GM19023 (cell line): ENCODE measurements around the gene CARMIL3.
"Not testable (repeated sequence)": the region's sequence is repeated elsewhere in the genome, so short reads cannot be mapped to it uniquely, and the experiment has no call there.

Experiments used
- ATAC-seq: cut with Tn5 transposase; IDR thresholded peaks from one replicate; pipeline ENCODE4 v1.9.1; 2021; ENCODE audit warnings: mild to moderate bottlenecking, moderate library complexity; ENCODE audit not compliant: unreplicated experiment

Gene CARMIL3

GRCh38 chr14:24051789-24052655, at the start of gene CARMIL3:
CARMIL3 (plus strand) TSS chr14:24052009; CDS start chr14:24052154, 145 bp downstream.
- ATAC-seq: peak; percentile 74

DNA sequence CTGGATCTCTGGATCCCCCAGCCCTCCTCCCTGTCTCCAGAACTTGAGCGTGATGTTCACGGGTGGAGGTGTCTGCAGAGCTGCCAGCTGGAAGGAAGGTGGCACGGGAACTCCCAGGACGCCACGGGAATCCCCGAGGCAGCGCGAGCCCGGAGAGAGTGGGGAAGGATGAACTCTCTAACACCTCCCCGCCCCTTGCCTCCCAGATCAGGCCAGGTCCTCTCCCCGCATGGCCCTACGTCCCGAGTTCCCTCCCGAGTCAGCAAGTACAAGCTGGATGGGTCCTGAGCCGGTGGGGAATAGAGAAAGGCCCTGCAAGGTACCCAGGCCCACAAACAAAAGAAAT, 45.4 kb upstream of the CARMIL3 start:
- peak; percentile 33 for ATAC-seq

DNA sequence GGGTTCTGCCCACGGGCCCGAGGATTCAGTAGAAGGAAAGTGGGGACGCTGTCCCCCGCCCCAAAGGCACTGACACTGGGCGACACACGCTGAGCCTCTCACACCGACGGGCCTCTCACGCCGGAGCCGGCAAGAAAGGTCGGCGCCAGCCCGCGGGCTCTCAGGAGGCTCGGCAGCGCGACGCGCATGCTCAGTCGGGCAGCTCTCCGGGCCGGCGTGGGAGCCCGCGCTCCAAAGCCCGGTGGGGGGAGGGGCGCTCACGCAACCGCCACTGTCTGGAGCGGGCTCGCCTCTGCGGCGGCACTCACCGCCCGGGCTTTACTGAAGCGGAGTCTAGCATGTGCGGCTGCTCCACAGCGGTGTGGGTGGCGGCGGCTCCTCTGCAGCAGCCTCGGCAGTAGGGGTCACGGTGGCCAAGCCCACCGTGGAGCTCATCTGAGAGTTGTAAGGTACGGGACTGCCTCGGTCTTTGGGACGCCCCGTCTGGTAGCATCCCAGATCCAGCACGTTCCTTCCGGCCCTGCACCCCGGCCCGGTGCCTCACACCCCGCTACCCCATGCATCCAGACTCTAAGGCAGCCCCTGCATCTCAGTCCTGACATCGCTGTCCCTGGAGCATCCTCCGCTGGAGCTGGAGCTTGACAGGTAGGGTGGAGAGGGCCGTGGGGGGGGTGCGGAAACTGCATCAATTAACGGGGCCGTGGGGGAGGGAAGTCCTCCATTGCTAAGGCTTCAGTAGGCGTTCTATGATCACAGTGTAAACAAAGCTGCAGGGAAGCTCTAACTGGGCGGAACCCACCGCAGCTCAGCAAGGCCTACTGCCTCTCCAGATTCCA, 44.8 kb upstream of the CARMIL3 start:
- ATAC-seq: peak; percentile 86

GRCh38 chr14:24011051-24011450, 40.8 kb upstream of the CARMIL3 start:
- no peak for ATAC-seq

DNA sequence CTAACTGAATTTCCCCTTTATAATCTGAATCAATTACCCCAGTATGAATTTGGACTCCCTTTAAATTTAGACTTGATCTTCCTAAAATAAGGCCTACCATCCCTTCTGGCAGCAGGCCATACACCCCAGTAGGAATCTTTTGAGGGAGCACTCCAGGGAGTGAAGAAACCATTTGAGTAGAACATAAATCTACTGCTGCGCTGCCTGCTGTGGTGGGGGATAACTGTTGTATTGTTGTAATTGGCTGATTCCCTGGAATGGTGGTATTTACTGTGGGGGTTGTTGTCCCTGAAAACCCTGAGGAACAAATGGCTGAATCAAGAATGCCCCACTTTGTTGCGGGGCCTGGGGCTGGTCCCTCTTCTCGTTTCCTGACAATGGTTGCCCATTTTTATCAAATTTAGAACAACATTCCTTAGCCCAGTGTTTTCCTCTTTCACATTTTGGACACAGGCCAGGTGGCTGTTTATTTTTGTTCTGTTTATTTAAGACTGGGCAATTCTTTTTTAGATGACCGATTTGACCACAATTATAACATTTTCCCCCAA, 39.0 kb upstream of the CARMIL3 start:
- ATAC-seq: not testable (repeated sequence)

- ATAC-seq: no peak
Observed at GRCh38 chr14:24013654-24014514, 37.9 kb upstream of the CARMIL3 start.

GRCh38 chr14:24015745-24016144, 36.1 kb upstream of the CARMIL3 start:
- not testable (repeated sequence) for ATAC-seq

GRCh38 chr14:24018978-24019377, 32.8 kb upstream of the CARMIL3 start:
- ATAC-seq: not testable (repeated sequence)

DNA sequence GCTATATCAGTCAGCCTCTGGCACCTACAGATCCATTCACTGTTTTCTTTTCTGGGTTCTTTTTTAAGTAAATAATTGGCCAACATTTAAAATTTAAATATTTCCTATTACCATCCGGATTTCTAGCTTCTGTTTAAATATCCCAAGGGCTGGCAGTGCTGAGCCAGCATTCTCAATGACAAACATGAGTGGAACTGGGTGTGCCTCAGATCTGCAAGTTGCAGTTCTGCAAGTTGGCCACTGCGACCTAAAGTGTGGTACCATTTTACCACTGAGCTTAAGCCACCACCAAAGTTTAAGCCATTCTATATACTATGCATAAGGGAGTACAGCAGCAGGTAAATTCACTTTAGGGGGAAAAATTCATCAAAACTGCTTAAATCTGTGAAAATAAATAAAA, 31.9 kb upstream of the CARMIL3 start:
- not testable (repeated sequence) for ATAC-seq

DNA sequence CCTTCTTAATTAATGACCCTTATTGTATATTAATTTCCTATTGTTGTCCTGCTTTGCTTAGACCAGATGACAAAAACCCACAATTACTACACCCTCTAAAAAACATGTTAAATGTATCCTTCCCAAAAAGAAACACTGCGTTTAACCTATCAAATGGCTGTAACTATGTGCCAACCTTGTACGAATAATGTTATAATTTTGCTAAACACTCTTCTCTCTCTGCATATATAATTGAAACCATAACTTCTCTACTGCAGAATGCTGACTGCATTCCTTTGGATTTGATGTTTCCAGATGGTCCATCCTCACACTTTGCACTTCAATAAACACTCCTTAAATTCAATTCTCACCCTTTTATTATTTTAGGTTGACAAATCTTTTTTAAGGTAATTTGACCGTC, 31.3 kb upstream of the CARMIL3 start:
- not testable (repeated sequence) for ATAC-seq

DNA sequence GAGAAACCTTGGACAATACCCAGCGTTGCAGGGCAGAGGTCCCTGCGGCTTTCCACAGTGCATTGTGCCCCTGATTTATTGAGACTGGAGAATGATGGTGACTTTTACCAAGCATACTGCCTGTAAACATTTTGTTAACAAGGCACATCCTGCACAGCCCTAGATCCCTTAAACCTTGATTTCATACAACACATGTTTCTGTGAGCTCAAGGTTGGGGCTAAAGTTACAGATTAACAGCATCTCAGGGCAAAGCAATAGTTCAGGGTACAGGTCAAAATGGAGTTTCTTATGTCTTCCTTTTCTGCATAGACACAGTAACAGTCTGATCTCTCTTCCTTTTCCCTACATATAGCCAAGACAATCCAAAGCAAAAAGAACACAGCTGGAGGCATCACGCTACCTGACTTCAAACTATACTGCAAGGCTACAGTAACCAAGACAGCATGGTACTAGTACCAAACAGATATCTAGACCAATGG, 26.8 kb upstream of the CARMIL3 start:
- ATAC-seq: not testable (repeated sequence)

DNA sequence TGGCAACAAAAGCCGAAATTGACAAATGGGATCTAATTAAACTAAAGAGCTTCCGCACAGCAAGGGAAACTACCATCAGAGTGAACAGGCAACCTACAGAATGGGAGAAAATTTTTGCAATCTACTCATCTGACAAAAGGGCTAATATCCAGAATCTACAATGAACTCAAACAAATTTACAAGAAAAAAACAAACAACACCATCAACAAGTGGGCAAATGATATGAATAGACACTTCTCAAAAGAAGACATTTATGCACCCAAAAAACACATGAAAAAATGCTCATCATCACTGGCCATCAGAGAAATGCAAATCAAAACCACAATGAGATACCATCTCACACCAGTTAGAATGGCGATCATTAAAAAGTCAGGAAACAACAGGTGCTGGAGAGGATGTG, 22.1 kb upstream of the CARMIL3 start:
- not testable (repeated sequence) for ATAC-seq

DNA sequence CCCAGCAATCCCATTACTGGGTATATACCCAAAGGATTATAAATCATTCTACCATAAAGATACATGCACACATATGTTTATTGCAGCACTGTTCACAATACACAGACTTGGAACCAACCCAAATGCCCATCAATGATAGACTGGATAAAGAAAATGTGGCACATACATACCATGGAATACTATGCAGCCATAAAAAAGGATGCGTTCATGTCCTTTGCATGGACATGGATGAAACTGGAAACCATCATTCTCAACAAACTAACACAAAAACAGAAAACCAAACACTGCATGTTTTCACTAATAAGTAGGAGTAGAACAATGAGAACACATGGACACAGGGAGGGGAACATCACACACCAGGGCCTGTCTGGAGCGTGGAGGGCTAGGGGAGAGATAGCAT, 20.5 kb upstream of the CARMIL3 start:
- ATAC-seq: not testable (repeated sequence)

- no peak for ATAC-seq
Observed at GRCh38 chr14:24032727-24033418, 18.9 kb upstream of the CARMIL3 start.

DNA sequence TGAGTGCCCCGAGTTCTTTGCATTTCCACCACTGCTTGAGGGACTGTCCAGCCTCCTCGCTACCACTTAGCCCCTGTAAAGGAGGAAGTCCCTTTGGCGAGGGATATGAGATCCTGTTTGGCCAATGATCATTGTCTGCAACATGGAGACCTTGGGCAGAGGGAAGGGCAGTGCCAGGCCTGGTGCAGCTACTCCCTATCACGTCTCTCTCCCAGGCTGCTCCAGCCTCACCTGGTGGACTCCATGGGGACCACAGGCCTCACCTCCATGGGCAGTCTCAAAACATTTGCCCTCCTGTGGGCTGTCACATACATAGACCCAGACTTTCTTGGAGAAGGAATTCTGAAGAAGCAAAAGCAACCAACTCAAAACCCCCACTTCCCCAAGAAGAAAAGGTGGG, 16.0 kb upstream of the CARMIL3 start:
- ATAC-seq: peak; percentile 16

DNA sequence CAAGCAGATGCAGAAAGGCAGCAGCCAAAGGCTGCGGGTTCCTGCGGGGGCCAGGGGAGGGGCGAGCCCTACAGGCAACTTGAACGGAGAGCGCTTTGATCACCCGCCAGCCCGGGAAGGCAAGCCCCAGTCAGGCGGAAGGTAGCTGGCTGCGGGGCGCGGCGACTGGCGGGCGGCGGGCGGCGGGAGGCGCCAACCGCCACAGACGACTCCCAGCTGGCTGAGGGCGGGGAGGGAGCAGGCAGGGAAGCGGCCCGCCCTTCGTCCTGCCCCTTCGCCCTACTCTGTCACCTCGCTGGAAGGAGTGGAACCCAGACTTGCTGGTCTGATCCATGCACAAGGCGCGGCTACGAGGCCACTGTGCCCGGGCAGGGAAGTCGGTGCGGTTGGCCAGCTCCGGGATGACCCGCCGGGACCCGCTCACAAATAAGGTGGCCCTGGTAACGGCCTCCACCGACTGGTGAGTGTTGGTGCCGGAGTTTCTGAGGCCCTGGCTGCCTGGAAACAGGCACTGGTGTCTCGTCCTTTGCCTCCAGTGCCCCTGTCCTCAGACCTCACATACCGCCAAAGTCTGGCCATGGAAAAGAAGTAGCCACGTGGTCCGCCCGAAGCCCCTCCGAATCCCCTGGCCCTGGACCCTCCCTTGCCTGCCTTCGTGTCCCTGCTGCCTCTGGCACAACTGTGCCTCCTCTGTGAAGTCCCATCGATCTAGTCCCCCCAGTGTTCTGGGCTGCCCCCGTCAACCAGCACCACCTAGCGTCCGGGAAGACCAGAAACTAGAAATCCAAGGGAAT, 15.4 kb upstream of the CARMIL3 start:
- ATAC-seq: peak; percentile 79

DNA sequence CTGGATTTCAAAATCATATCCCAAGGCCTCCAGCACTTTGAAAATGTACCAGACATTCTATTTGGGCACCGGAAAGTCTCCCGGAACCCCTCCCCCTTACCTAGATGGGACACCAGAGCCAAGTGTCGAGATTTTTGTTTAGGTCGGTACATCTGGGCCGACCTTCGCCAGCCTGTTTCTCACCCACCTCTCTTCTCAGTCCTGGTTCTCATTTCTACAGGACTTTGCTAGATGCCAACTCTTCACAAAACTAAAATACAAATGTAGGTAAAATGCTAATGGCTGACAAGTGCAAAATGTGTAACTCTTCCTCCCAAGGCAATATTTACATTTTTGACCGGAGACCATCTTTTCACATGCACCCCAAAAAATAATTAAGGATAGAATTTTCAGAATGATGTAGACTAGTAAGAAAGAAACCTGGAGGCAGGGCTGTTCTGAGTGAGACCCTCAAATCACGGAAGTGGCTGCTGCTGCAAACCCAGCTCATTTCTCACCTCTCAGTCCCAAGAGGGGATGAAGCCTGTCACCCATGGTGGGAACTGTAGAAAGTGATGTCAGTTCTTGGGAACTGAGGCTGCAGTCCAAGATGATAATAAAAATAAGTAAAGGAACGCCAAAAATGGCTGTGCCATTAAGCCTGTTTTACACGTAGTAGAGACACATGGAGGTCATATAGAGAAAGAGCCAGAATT, 14.7 kb upstream of the CARMIL3 start:
- ATAC-seq: not testable (repeated sequence)

GRCh38 chr14:24037658-24038037, 14.2 kb upstream of the CARMIL3 start:
- ATAC-seq: no peak
